Esophagus muscularis mucosa (tissue), 4 donors: ENCODE measurements around the gene BMS1.

Experiments
- CTCF ChIP-seq, 3 experiments: fragments of 200-600 bp in 2 of 3; fragments of 450-650 bp in 1 of 3; sonication (generic) in 2 of 3; IDR thresholded peaks; one replicate each; pipeline ENCODE4 v1.5.1; 2017 to 2019; ENCODE audit warnings: antibody characterized with exemption in 3 of 3, mild to moderate bottlenecking in 2 of 3, moderate library complexity in 1 of 3
- EP300 ChIP-seq: sonication (generic); formaldehyde crosslinking; IDR thresholded peaks from one replicate; pipeline ENCODE4 v1.6.1; 2017; ENCODE audit warnings: antibody characterized with exemption
- POLR2A ChIP-seq: fragments of 450-650 bp; IDR thresholded peaks from one replicate; pipeline ENCODE4 v1.6.1; 2017; ENCODE audit warnings: antibody characterized with exemption, moderate library complexity, mild to moderate bottlenecking, low read depth
- POLR2AphosphoS5 ChIP-seq, 2 donors: sonication (generic); formaldehyde crosslinking; IDR thresholded peaks; one replicate each; pipeline ENCODE4 v1.6.1; 2017; ENCODE audit warnings: antibody characterized with exemption in 2 of 2

GRCh38 chr10:42871823-42872222 is 89.2 kb downstream of the BMS1 start:
- TF ChIP-seq CTCF (IDR thresholded peaks at IDR 0.05) (no peak), POLR2AphosphoS5 (IDR thresholded peaks at IDR 0.05) (no peak), EP300 (no peak), POLR2A (no peak)
